C4-2B (cell line): ENCODE data around the gene TMEM143.

Experiments
- H3K27ac ChIP-seq: fragments of 450-650 bp; 2 replicates; pipeline ENCODE4 v1.5.1; 2017
- ZFX ChIP-seq: fragments of 450-650 bp; IDR thresholded peaks from 2 replicates; pipeline ENCODE4 v1.6.1; 2017
- TF ChIP-seq, protein P1 (sequence below): fragments of 450-650 bp; conservative IDR thresholded peaks from 2 replicates; pipeline ENCODE4 v1.5.1; 2017; ENCODE audit warnings: mild to moderate bottlenecking

Gene TMEM143

DNA sequence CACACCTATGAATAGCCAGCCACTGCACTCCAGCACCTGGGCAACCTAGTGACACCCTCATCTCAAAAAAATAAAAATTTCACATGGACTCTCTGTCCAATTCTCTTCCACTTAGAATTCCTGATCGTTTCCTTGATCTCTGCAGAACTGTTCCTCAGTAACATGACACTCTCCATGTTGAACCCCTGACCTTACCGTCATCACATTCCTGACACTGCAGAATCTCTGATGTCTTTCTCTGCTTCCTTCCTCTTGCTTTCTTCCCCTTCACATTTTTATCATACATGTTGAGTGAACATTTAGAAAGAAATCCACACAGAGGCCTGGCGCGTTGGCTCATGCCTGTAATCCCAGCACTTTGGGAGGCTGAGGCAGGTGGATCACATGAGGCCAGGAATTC, 78.8 kb downstream of the TMEM143 start:
- no peak overlapping the region for H3K27ac ChIP-seq
- TF ChIP-seq, protein P1, sequence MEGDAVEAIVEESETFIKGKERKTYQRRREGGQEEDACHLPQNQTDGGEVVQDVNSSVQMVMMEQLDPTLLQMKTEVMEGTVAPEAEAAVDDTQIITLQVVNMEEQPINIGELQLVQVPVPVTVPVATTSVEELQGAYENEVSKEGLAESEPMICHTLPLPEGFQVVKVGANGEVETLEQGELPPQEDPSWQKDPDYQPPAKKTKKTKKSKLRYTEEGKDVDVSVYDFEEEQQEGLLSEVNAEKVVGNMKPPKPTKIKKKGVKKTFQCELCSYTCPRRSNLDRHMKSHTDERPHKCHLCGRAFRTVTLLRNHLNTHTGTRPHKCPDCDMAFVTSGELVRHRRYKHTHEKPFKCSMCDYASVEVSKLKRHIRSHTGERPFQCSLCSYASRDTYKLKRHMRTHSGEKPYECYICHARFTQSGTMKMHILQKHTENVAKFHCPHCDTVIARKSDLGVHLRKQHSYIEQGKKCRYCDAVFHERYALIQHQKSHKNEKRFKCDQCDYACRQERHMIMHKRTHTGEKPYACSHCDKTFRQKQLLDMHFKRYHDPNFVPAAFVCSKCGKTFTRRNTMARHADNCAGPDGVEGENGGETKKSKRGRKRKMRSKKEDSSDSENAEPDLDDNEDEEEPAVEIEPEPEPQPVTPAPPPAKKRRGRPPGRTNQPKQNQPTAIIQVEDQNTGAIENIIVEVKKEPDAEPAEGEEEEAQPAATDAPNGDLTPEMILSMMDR: no peak
- no peak for TF ChIP-seq ZFX

DNA sequence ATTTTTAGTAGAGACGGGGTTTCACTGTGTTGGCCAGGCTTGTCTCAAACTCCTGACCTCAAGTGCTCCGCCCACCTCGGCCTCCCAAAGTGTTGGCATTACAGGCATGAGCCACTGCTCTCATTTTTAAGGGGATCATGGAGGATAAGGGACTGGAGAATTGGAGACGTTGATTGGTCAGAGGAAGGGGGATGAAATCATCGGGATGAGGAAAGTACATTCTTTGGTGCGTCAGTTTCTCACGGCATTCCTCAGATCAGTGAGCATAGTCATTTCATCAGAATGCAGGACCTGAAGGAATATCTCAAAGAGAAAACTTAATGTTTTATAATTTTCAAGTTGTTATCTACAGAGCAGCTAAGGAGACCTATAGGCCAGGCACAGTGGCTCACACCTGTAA, 79.8 kb downstream of the TMEM143 start:
- no peak overlapping the region for H3K27ac ChIP-seq

More for the DNA sequence above, 79.8 kb downstream of the TMEM143 start:
- TF ChIP-seq, protein P1: no peak
- TF ChIP-seq ZFX: no peak
